Astrocyte of the cerebellum (primary cell): Measurements from ENCODE around the gene STAT6.
"Not testable (repeated sequence)": the region's sequence is repeated elsewhere in the genome, so short reads cannot be mapped to it uniquely, and the experiment has no call there.

Experiments used
- DNase-seq: peaks from one replicate; pipeline ENCODE4 v3.0.0-alpha.2; 2011; ENCODE audit warnings: low read depth
- H3K4me3 ChIP-seq: 2 replicates; pipeline ENCODE4 v1.5.1; 2011; ENCODE audit warnings: mild to moderate bottlenecking, low read depth, low read length, moderate library complexity
- in situ Hi-C: cut with HindIII; loops from 2 replicates; pipeline ENCODE4 v1.10.0; 2017; ENCODE audit warnings: low sequenced_read_pairs
- TF ChIP-seq, protein P1 (sequence below): IDR thresholded peaks from 2 replicates; pipeline ENCODE4 v1.5.1; 2012; ENCODE audit warnings: low read length, low read depth, moderate library complexity, mild to moderate bottlenecking; ENCODE audit errors: missing control alignments

Gene STAT6

DNA sequence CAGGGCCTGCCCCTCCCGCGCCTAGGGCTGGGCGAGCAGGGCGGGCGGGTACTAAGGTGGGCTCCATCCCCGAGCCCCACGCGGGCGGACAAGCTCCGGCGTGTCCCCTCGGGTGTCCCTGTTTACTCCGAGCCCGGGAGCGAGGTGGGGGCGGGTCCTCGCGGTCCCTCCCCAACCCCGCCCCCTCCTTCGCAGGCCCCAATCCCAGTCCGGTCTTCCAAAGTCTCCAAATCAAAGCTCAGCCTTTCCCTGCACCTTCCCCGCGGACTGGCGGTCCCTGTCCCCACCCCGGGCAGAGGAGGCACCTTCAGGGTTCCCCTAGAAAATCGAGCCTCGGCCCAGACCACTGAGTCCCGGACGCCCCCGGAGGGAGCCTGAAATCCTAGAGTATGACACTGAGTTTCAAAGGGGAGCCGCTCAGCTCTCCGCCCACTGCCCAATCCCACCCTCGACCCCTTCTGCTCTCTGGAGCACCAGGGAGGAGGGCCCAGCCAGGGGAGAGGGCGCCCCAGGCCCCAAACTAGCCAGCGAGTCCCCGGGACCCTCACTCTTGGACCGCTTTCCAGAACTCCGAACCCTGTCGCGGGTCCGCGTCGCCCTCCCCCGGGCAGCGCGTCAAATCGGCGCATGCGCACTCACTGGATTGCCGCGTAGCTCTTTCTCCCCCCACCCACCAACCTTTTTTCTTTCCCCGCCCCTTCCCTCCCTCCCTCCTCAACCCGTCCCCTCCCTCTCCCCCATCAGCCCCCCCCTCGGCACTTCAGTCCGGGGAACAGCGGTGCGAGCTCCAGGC lies 16.8 kb upstream of the STAT6 start, which contains the start of gene LRP1:
LRP1 (plus strand) TSS at position 758 of the 793 bp plus-strand sequence. CDS start 482 bp downstream, outside the sequence.
- in situ Hi-C loops = no loop called here
- peak within 1 kb of the TSS; percentile 90 for H3K4me3 ChIP-seq
- DNase-seq = peak; percentile 54
- TF ChIP-seq, protein P1, sequence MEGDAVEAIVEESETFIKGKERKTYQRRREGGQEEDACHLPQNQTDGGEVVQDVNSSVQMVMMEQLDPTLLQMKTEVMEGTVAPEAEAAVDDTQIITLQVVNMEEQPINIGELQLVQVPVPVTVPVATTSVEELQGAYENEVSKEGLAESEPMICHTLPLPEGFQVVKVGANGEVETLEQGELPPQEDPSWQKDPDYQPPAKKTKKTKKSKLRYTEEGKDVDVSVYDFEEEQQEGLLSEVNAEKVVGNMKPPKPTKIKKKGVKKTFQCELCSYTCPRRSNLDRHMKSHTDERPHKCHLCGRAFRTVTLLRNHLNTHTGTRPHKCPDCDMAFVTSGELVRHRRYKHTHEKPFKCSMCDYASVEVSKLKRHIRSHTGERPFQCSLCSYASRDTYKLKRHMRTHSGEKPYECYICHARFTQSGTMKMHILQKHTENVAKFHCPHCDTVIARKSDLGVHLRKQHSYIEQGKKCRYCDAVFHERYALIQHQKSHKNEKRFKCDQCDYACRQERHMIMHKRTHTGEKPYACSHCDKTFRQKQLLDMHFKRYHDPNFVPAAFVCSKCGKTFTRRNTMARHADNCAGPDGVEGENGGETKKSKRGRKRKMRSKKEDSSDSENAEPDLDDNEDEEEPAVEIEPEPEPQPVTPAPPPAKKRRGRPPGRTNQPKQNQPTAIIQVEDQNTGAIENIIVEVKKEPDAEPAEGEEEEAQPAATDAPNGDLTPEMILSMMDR = no peak

DNA sequence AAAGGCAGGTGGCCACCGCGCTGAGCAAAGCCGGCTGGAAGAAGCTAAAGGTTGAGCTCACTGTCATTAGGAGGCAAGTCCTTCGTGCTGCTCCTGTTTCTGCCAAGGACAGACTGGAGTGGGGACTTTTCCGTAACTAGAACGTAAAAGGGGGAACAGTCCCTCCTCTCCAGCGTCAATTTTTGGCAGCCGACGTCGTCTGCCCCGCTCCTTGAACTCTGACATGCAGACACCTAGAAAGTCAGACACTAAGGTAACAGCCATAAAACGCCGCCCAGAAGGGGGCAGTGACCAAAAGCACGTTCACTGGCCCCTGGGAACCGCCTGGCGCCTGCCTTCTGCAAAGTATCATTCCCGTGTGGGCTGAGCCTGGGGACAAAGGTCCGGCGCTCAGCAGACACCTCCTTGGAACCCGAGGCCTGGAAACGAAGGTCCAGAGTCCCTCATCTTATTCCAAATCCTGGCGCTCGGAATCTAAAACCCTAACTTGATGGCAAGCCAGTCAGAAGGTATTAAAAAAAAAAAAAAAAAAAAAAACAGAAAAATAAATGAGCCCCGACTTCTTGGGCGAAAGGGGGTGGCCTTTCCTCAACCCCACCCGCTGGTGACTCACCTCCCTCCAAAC lies 16.1 kb upstream of the STAT6 start:
- TF ChIP-seq, protein P1 = peak; percentile 33
- DNase-seq = no peak
- peak overlapping the region; percentile 90 for H3K4me3 ChIP-seq
- in situ Hi-C loops = no loop called here

DNA sequence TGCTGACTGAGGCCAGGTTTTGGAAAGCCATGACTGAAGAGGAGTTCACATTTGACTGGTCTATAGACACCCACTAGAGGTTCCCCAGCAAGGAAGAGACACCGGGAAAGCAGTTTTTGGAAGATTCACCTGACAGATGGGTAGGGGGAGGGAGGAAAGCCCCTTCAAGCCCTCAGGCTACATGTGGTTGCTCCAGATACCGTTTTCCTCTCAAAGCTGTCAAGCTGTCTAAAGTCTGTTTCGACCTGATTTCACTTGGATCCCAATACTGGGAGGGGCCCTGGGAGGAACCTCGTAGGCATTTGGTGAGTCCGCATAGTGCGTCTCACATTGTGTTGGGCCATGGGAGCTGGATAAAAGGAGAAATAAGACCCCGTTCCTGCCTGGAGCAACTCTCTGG lies 15.4 kb upstream of the STAT6 start:
- TF ChIP-seq, protein P1 = no peak
- in situ Hi-C loops = no loop called here
- no peak overlapping the region for H3K4me3 ChIP-seq
- DNase-seq = no peak

DNA sequence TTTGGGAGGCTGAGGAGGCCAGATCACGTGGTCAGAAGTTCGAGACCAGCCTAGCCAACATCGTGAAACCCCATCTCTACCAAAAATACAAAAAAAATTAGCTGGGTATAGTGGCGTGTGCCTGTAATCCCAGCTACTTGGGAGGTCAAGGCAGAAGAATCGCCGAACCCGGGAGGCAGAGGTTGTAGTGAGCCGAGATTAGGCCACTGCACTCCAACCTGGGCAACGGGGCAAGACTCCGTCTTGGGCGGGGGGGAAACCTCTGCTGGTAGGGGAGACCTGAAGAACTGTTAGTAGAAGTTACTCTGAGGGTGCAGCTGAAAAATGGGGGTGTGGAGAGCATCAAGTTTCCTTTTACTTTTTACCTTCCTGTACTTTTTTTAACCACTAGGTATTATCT lies 14.9 kb upstream of the STAT6 start:
- H3K4me3 ChIP-seq = no peak overlapping the region
- no peak for DNase-seq
- in situ Hi-C loops = no loop called here
- TF ChIP-seq, protein P1 = no peak

DNA sequence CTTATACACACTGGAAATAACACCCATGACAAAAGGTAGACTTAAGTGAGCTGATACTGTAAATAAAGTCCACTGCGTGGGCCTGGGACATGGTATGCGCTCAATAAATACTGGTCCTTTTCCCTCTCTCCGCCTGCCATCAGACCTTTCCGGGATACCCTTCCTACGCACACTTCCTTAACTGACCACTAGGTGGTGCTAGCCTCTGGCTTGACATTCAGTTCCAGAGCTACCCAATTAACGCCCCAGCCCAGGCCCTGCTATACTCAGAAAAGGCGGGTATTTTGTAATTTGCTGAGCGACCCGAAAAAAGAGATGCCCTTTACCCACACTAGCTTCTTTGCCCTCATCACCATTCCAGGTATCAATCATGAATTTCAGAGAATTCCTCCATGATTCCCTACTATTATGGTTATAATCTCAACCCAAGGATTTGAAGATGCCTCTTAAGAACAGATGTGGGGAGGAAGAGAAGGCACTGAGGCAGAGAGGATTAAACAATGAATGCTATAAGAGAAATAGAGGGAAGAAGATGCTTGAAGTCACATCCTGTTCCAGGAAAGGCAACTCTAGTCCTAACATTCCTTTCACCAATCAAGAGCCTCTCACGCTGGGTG lies 13.2 kb upstream of the STAT6 start:
- in situ Hi-C loops = no loop called here
- TF ChIP-seq, protein P1 = peak; percentile 97
- DNase-seq = peak; percentile 53
- H3K4me3 ChIP-seq = no peak overlapping the region

DNA sequence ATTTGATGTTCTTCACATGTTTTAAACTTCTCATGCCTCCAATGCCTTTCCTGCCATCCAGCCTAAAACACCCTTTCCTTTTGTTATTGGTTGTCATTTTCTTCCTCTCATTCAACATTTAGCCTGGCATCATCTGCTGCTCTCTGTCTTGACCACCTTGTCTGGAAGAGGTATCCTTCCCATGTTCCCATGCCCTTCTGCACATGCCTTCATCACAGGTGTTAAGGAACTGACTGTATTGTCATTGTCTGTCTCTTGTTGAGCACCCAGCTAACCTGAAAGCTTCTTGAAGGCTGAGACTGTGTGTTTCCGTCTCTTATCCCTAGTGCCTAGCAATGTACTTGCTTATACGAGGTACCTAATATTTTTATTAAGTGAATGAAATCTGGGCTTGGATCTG lies 12.7 kb upstream of the STAT6 start:
- no peak for DNase-seq
- H3K4me3 ChIP-seq = no peak overlapping the region
- in situ Hi-C loops = no loop called here
- TF ChIP-seq, protein P1 = no peak

DNA sequence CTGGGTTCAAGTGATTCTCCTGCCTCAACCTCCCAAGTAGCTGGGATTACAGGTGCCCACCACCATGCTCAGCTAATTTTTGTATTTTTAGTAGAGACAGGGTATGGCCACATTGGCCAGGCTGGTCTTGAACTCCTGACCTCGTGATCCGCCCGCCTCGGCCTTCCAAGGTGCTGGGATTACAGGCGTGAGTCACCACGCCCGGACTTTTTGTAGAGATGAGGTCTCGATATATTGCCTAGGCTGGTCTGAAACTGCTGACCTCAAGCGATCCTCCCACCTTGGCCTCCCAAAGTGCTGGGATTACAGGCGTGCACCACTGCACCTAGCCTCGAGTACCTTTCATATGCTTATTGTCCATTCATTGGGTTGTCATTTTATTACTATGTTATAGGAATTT lies 9.6 kb upstream of the STAT6 start:
- H3K4me3 ChIP-seq, in situ Hi-C loops, DNase-seq: not testable (repeated sequence)
